ENCODE data around the gene FSIP1. TPM values are rescaled to one million over a fixed set of nuclear protein-coding genes. Genes with fewer than 3 reads are reported as not detected.

Gene FSIP1
- total RNA-seq, 4 donors from 2014 or later, result 1.9 to 8.6 (median 5.6) TPM; not detected in 1

- Histone ChIP-seq H3K27ac (no peak overlapping the region), H3K4me3 (no peak overlapping the region), H3K27me3 (no peaks in the 10 kb centered on the region), H3K36me3 (no peaks in the 10 kb centered on the region), H3K9me3 (no peaks in the 10 kb centered on the region), H3K4me1 (peaks cover 1 to 20% (median 11%) of the 10 kb centered on the region in 4 donors)
- in situ Hi-C loops (cut with MboI; ENCODE audit: low pct_ligation_motif_present in 1 of 4, low pct_unique_long_range_greater_than_20kb in 1 of 4, low sequenced_read_pairs in 3 of 4), result loop anchor here (25.0 kb wide), 3 partner anchors 165 to 1040 kb away; partner anchors contain the start of gene THBS1 (in 2 of the 4)
- DNase-seq, result no peak
- intact Hi-C loops (cut with DNase I; ENCODE audit: low total_unique reads), result no loop called here
- no peak for TF ChIP-seq POLR2A (IDR thresholded peaks at IDR 0.05)
These were observed 30.4 kb downstream of the FSIP1 start for GRCh38 chr15:39752246-39752645.

GRCh38 chr15:39748276-39748675 is 34.4 kb downstream of the FSIP1 start:
- no peak for DNase-seq
- Histone ChIP-seq H3K27ac (no peak overlapping the region), H3K27me3 (no peaks in the 10 kb centered on the region), H3K9me3 (no peaks in the 10 kb centered on the region), H3K4me1 (peaks cover 2 to 19% (median 9%) of the 10 kb centered on the region in 4 donors), H3K36me3 (no peaks in the 10 kb centered on the region), H3K4me3 (no peak overlapping the region)
- intact Hi-C loops (cut with DNase I; ENCODE audit: low total_unique reads), result no loop called here
- no peak for TF ChIP-seq POLR2A (IDR thresholded peaks at IDR 0.05)
- TF ChIP-seq POLR2AphosphoS5 (IDR thresholded peaks at IDR 0.05), result no peak
- TF ChIP-seq EP300 (IDR thresholded peaks at IDR 0.05; ENCODE audit: low read depth), result no peak
- TF ChIP-seq CTCF (IDR thresholded peaks at IDR 0.05), result no peak
- in situ Hi-C loops (cut with MboI; ENCODE audit: low pct_ligation_motif_present in 1 of 4, low pct_unique_long_range_greater_than_20kb in 1 of 4, low sequenced_read_pairs in 3 of 4), result no loop called here
- WGBS, 2 donors (ENCODE audit: low coverage in 1 of 2), result 6 to 33% methylated on average over 2 of the region's 2 CpGs

GRCh38 chr15:39747326-39747725 is 35.3 kb downstream of the FSIP1 start:
- no peaks in the 10 kb centered on the region for H3K27me3 ChIP-seq

GRCh38 chr15:39746714-39747276 is 35.8 kb downstream of the FSIP1 start:
- Histone ChIP-seq H3K4me3 (no peak overlapping the region), H3K4me1 (peaks cover 2 to 19% (median 9%) of the 10 kb centered on the region in 4 donors), H3K27ac (no peak overlapping the region), H3K36me3 (no peaks in the 10 kb centered on the region), H3K27me3 (no peaks in the 10 kb centered on the region), H3K9me3 (no peaks in the 10 kb centered on the region)
- TF ChIP-seq CTCF (IDR thresholded peaks at IDR 0.05) (no peak), POLR2AphosphoS5 (IDR thresholded peaks at IDR 0.05) (no peak), POLR2A (IDR thresholded peaks at IDR 0.05) (no peak), EP300 (IDR thresholded peaks at IDR 0.05; ENCODE audit: low read depth) (no peak)
- in situ Hi-C loops (cut with MboI; ENCODE audit: low pct_ligation_motif_present in 1 of 4, low pct_unique_long_range_greater_than_20kb in 1 of 4, low sequenced_read_pairs in 3 of 4), result no loop called here
- DNase-seq, result no peak
- 71 to 100% methylated on average over 1 of the region's 1 CpG for WGBS, 2 donors (ENCODE audit: low coverage in 1 of 2)
- intact Hi-C loops (cut with DNase I; ENCODE audit: low total_unique reads), result no loop called here

More at GRCh38 chr15:39747326-39747725, 35.3 kb downstream of the FSIP1 start:
- DNase-seq, result no peak
- intact Hi-C loops (cut with DNase I; ENCODE audit: low total_unique reads) (no loop called here), in situ Hi-C loops (cut with MboI; ENCODE audit: low pct_ligation_motif_present in 1 of 4, low pct_unique_long_range_greater_than_20kb in 1 of 4, low sequenced_read_pairs in 3 of 4) (no loop called here)
- TF ChIP-seq POLR2A (IDR thresholded peaks at IDR 0.05) (no peak), CTCF (IDR thresholded peaks at IDR 0.05) (no peak), POLR2AphosphoS5 (IDR thresholded peaks at IDR 0.05) (no peak), EP300 (IDR thresholded peaks at IDR 0.05; ENCODE audit: low read depth) (no peak)
- Histone ChIP-seq H3K36me3 (no peaks in the 10 kb centered on the region), H3K9me3 (no peaks in the 10 kb centered on the region), H3K4me3 (no peak overlapping the region), H3K4me1 (peaks cover 2 to 19% (median 9%) of the 10 kb centered on the region in 4 donors), H3K27ac (no peak overlapping the region)

- no peak for DNase-seq
- H3K9me3 ChIP-seq, result no peaks in the 10 kb centered on the region
- in situ Hi-C loops (cut with MboI; ENCODE audit: low pct_ligation_motif_present in 1 of 4, low pct_unique_long_range_greater_than_20kb in 1 of 4, low sequenced_read_pairs in 3 of 4) (no loop called here), intact Hi-C loops (cut with DNase I; ENCODE audit: low total_unique reads) (no loop called here)
- peaks cover 2 to 19% (median 9%) of the 10 kb centered on the region in 4 donors for H3K4me1 ChIP-seq
- TF ChIP-seq EP300 (IDR thresholded peaks at IDR 0.05; ENCODE audit: low read depth) (no peak), POLR2AphosphoS5 (IDR thresholded peaks at IDR 0.05) (no peak), CTCF (IDR thresholded peaks at IDR 0.05) (no peak), POLR2A (IDR thresholded peaks at IDR 0.05) (no peak)
- H3K27ac ChIP-seq, result no peak overlapping the region
- no peaks in the 10 kb centered on the region for H3K36me3 ChIP-seq
- WGBS, 2 donors (ENCODE audit: low coverage in 1 of 2), result 89 to 95% methylated on average over 2 of the region's 2 CpGs
- no peak overlapping the region for H3K4me3 ChIP-seq
- H3K27me3 ChIP-seq, result no peaks in the 10 kb centered on the region
These were observed 36.5 kb downstream of the FSIP1 start for GRCh38 chr15:39746176-39746575.
